ENCODE measurements around the gene NMNAT2.

DNA sequence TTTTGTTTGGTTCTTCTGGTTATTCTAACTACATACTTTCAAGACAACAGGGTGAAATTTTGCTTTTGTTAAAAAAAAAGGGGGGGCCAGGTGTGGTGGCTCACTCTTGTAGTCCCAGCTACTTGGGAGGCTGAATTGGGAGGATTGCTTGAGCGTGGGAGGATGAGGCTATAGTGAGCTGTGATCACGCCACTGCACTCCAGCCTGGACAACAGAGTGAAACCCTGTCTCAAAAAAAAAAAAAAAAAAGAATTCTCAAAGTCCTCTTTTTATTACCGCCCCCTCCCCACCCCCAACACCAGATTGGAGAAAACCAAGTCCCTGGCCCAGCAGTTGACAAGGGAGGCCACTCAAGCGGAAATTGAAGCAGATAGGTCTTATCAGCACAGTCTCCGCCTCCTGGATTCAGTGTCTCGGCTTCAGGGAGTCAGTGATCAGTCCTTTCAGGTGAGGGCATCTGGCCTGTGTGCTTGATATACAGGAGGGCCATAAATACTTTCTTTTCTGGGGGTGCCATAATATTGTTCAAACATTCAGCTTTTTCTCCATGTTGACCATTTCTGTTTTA lies 181.9 kb downstream of the NMNAT2 start:
- TF ChIP-seq CTCF (IDR thresholded peaks at IDR 0.05): no peak
- TF ChIP-seq POLR2A (IDR thresholded peaks at IDR 0.05): no peak
- no peak for TF ChIP-seq EP300 (IDR thresholded peaks at IDR 0.05)
